Endothelial cell of umbilical vein (primary cell): Measurements from ENCODE around the gene TNPO3. TPM values are rescaled to one million over a fixed set of nuclear protein-coding genes. Genes with fewer than 3 reads are reported as not detected.

Experiments used
- BruUV-seq: library from RNA; stranded (reverse); fragments of 400-500 nt; replicated peaks from 2 replicates; lab custom pipeline; 2021; lab: Mats Ljungman, UMichigan
- CTCF ChIA-PET: fragments of 300-600, 350-600 bp; sonication (Branson Sonifier 250); formaldehyde crosslinking; loops from one replicate; lab custom pipeline; 2021; ENCODE audit warnings: antibody characterized with exemption, inconsistent platforms; lab: Charles Lee
- POLR2A ChIA-PET: fragments of 300-600, 350-600 bp; sonication (Branson Sonifier 250); formaldehyde crosslinking; loops from one replicate; lab custom pipeline; 2021; ENCODE audit warnings: antibody characterized with exemption, inconsistent platforms; lab: Charles Lee
- DNase-seq: peaks from one replicate; pipeline ENCODE4 v3.0.0-alpha.2; 2011; ENCODE audit warnings: low read depth, low spot score
- FAIRE-seq: peaks from 2 replicates; lab custom pipeline; 2011; peaks lifted over from hg19 to GRCh38; lab: Jason Lieb, UNC
- H2AFZ ChIP-seq: 2 replicates; pipeline ENCODE4 v1.6.0; 2012; ENCODE audit warnings: low read depth, low read length, control low read depth, inconsistent platforms
- H3K27ac ChIP-seq: 2 replicates; pipeline ENCODE4 v1.5.1; 2011; ENCODE audit warnings: low read depth, mild to moderate bottlenecking, control low read depth, low read length, moderate library complexity; ENCODE audit not compliant: insufficient read depth
- H3K27me3 ChIP-seq, 2 experiments: 2 replicates each; pipeline versions ENCODE4 v1.6.0 to v1.6.1; 2011; ENCODE audit warnings: low read length in 2 of 2, mixed read lengths in 1 of 2; ENCODE audit not compliant: control insufficient read depth in 2 of 2, insufficient read depth in 2 of 2
- H3K36me3 ChIP-seq, 2 experiments: 2 replicates in 1 of 2; 3 replicates in 1 of 2; pipeline ENCODE4 v1.5.1; 2011; ENCODE audit warnings: low read length in 2 of 2, mild to moderate bottlenecking in 1 of 2, moderate library complexity in 1 of 2; ENCODE audit not compliant: control insufficient read depth in 2 of 2, insufficient read depth in 2 of 2; ENCODE audit errors: extremely low read depth in 1 of 2
- H3K4me1 ChIP-seq: 3 replicates; pipeline ENCODE4 v1.5.1; 2011; ENCODE audit warnings: mild to moderate bottlenecking, low read length; ENCODE audit not compliant: control insufficient read depth, insufficient read depth; ENCODE audit errors: extremely low read depth
- H3K4me2 ChIP-seq: 2 replicates; pipeline ENCODE4 v1.6.1; 2011; ENCODE audit warnings: low read length, control low read depth, mixed read lengths; ENCODE audit not compliant: insufficient read depth
- H3K4me3 ChIP-seq, 3 experiments: fragments of 200-600 bp in 1 of 3; sonication (generic), shearing (Covaris generic) in 1 of 3; replicated peaks in 1 of 3; 2 replicates each; pipeline ENCODE4 v1.5.1; 2011 to 2016; ENCODE audit warnings: control low read depth in 3 of 3, low read length in 3 of 3, mild to moderate bottlenecking in 2 of 3, inconsistent platforms in 1 of 3, low read depth in 1 of 3, moderate library complexity in 1 of 3; ENCODE audit not compliant: insufficient read depth in 1 of 3
- H3K79me2 ChIP-seq: 2 replicates; pipeline ENCODE4 v1.6.0; 2012; ENCODE audit warnings: low read length, inconsistent platforms; ENCODE audit not compliant: control insufficient read depth, insufficient read depth
- H3K9ac ChIP-seq: replicated peaks from 2 replicates; pipeline ENCODE3; 2011; ENCODE audit warnings: low read length, control low read depth; ENCODE audit not compliant: insufficient read depth; ENCODE audit errors: extremely low read depth
- H3K9me1 ChIP-seq: replicated peaks from 3 replicates; pipeline ENCODE4 v1.6.0; 2011; ENCODE audit warnings: mild to moderate bottlenecking, low read length; ENCODE audit not compliant: control insufficient read depth, insufficient read depth; ENCODE audit errors: extremely low read depth
- H3K9me3 ChIP-seq: replicated peaks from 2 replicates; pipeline ENCODE4 v1.5.1; 2012; ENCODE audit warnings: low read length, inconsistent platforms; ENCODE audit not compliant: control insufficient read depth, insufficient read depth
- H4K20me1 ChIP-seq: replicated peaks from 2 replicates; pipeline ENCODE3; 2011; ENCODE audit warnings: mild to moderate bottlenecking, low read length; ENCODE audit not compliant: control insufficient read depth, insufficient read depth; ENCODE audit errors: extremely low read depth
- EZH2 ChIP-seq: IDR thresholded peaks from 2 replicates; pipeline ENCODE4 v1.6.1; 2012; ENCODE audit warnings: borderline replicate concordance, low read depth, mild to moderate bottlenecking, moderate library complexity, low read length, inconsistent platforms; ENCODE audit not compliant: severe bottlenecking
- FOS ChIP-seq: IDR thresholded peaks from 2 replicates; pipeline ENCODE4 v1.6.1; 2011; ENCODE audit warnings: mild to moderate bottlenecking, low read length, moderate library complexity, borderline replicate concordance; ENCODE audit not compliant: insufficient read depth
- GATA2 ChIP-seq: IDR thresholded peaks from 2 replicates; pipeline ENCODE4 v1.7.0; 2011; ENCODE audit warnings: low read depth, mild to moderate bottlenecking, moderate library complexity, mixed read lengths, low read length; ENCODE audit not compliant: insufficient read length, insufficient read depth
- MYC ChIP-seq: IDR thresholded peaks from one replicate; pipeline ENCODE4 v1.6.1; 2011; ENCODE audit warnings: mild to moderate bottlenecking, low read depth, low read length
- POLR2A ChIP-seq: IDR thresholded peaks from 2 replicates; pipeline ENCODE4 v1.6.1; 2012; ENCODE audit warnings: low read depth, mild to moderate bottlenecking, control low read depth, low read length
- POLR2AphosphoS5 ChIP-seq: IDR thresholded peaks from 2 replicates; pipeline ENCODE4 v1.6.1; 2012; ENCODE audit warnings: low read depth, mild to moderate bottlenecking, control low read depth, low read length, moderate library complexity; ENCODE audit not compliant: insufficient read depth
- dilution Hi-C: fragments of 300-500 bp; cut with MboI; formaldehyde crosslinking; loops from one replicate; pipeline ENCODE4 v1.15.0; 2019; ENCODE audit warnings: low sequenced_read_pairs; ENCODE audit not compliant: extremely low pct_ligation_motif_present
- intact Hi-C: fragments of 100-400 bp; cut with micrococcal nuclease; formaldehyde crosslinking; loops from one replicate; pipeline ENCODE4 v1.10.0; 2022
- polyA plus RNA-seq, 4 experiments: library from polyadenylated mRNA; depleted of rRNA in 3 of 4; stranded (reverse) in 3 of 4; unstranded in 1 of 4; fragments of >200 nt; gene quantifications; 2 replicates each; pipeline versions ENCODE4 v1.2.1 to v1.2.3, GENCODE V29; 2011 to 2012; ENCODE audit warnings: missing spikeins in 1 of 4
- total RNA-seq: library from RNA; stranded (reverse); gene quantifications from 2 replicates; pipeline ENCODE4 v1.2.3, GENCODE V29; 2021
- TF ChIP-seq, protein P1 (sequence below): IDR thresholded peaks from 2 replicates; pipeline ENCODE4 v1.6.1; 2011; ENCODE audit not compliant: insufficient read depth, insufficient read length

Gene TNPO3
- total and polyA plus RNA-seq, 2 donors (not counting 3 experiments of a cell fraction or from before 2014, with no cell fraction given), result 29.0 to 46.9 TPM

GRCh38 chr7:129055294-129055816 lies 444 bp upstream of the TNPO3 start:
- peaks cover 6 to 8% of the 10 kb centered on the region in 2 experiments for H3K27me3 ChIP-seq
- peak overlapping the region; percentile 80 for H3K27ac ChIP-seq
- H2AFZ ChIP-seq, result peak overlapping the region; percentile 92
- BruUV-seq, result TSS peak; percentile 88
- no peaks in the 10 kb centered on the region for H3K36me3 ChIP-seq
- H3K9ac ChIP-seq, result peak overlapping the region; percentile 89
- FAIRE-seq (no peak), DNase-seq (no peak)
- peaks cover 42% of the 10 kb centered on the region for H3K79me2 ChIP-seq
- POLR2A ChIA-PET, result no interaction called here
- no peaks in the 10 kb centered on the region for H3K9me3 ChIP-seq
- H3K4me2 ChIP-seq, result peak overlapping the region; percentile 95
- CTCF ChIA-PET, result interaction anchor here (1.4 to 2.1 kb wide), 6 partner anchors 12 to 108 kb away, joined by 3 to 12 read pairs (median 4); no protein-coding TSS in a partner anchor
- peaks cover 15% of the 10 kb centered on the region for H3K4me1 ChIP-seq
- dilution Hi-C loops (no loop called here), intact Hi-C loops (no loop called here)
- H4K20me1 ChIP-seq, result no peaks in the 10 kb centered on the region
- TF ChIP-seq MYC, result no peak
- TF ChIP-seq FOS, result no peak
- TF ChIP-seq POLR2AphosphoS5, result no peak
- TF ChIP-seq EZH2, result no peak
- TF ChIP-seq, protein P1, sequence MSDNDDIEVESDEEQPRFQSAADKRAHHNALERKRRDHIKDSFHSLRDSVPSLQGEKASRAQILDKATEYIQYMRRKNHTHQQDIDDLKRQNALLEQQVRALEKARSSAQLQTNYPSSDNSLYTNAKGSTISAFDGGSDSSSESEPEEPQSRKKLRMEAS, result no peak
- no peak for TF ChIP-seq POLR2A
- no peak for TF ChIP-seq GATA2
- no peaks in the 10 kb centered on the region for H3K9me1 ChIP-seq
- peak overlapping the region; percentile 68 to 93 (median 93) for H3K4me3 ChIP-seq

- BruUV-seq, result no TSS peak
- Histone ChIP-seq H2AFZ (peak overlapping the region; percentile 92), H3K9me3 (no peaks in the 10 kb centered on the region), H3K9ac (peak overlapping the region; percentile 89), H4K20me1 (no peaks in the 10 kb centered on the region), H3K36me3 (no peaks in the 10 kb centered on the region), H3K79me2 (peaks cover 53% of the 10 kb centered on the region), H3K27me3 (peaks cover 0 to under 1% of the 10 kb centered on the region in 2 experiments), H3K4me3 (peak overlapping the region; percentile 68 to 93 (median 93)), H3K27ac (peak overlapping the region; percentile 80), H3K4me1 (peaks cover 15% of the 10 kb centered on the region), H3K4me2 (peak overlapping the region; percentile 95), H3K9me1 (no peaks in the 10 kb centered on the region)
- POLR2A ChIA-PET, result no interaction called here
- DNase-seq (peak; percentile 49), FAIRE-seq (peak; percentile 24)
- CTCF ChIA-PET, result interaction anchor here (0.5 to 2.1 kb wide), 7 partner anchors 11 to 110 kb away, joined by 3 to 12 read pairs (median 4); no protein-coding TSS in a partner anchor
- TF ChIP-seq POLR2AphosphoS5, result no peak
- intact Hi-C loops (no loop called here), dilution Hi-C loops (no loop called here)
Observed at GRCh38 chr7:129053938-129054437, 923 bp downstream of the TNPO3 start.
